ENCODE data around the gene NEK1. TPM values are rescaled to one million over a fixed set of nuclear protein-coding genes. Genes with fewer than 3 reads are reported as not detected.
"Not testable (repeated sequence)": the region's sequence is repeated elsewhere in the genome, so short reads cannot be mapped to it uniquely, and the experiment has no call there.

NEK1 gene
- total RNA-seq, 1 donor from 2014 or later: 13.0 TPM

GRCh38 chr4:169583563-169583962 is 28.8 kb downstream of the NEK1 start:
- TF ChIP-seq CTCF (conservative IDR thresholded peaks at IDR 0.05): no peak
- Mint-ChIP-seq H3K4me1 (peaks cover 17% of the 10 kb centered on the region), H3K27me3 (ENCODE audit: low read depth) (no peaks in the 10 kb centered on the region), H3K9me3 (no peaks in the 10 kb centered on the region), H3K27ac (ENCODE audit: unreplicated experiment) (no peak overlapping the region), H3K36me3 (ENCODE audit: low read depth) (peaks cover 8% of the 10 kb centered on the region), H3K4me3 (no peak overlapping the region)
- no peak for DNase-seq (ENCODE audit: low read depth, low spot score)

GRCh38 chr4:169582706-169583105 is 29.7 kb downstream of the NEK1 start:
- TF ChIP-seq CTCF (conservative IDR thresholded peaks at IDR 0.05): no peak
- no peaks in the 10 kb centered on the region for H3K9me3 Mint-ChIP-seq
- peaks cover 8% of the 10 kb centered on the region for H3K36me3 Mint-ChIP-seq (ENCODE audit: low read depth)
- H3K4me1 Mint-ChIP-seq: peaks cover 17% of the 10 kb centered on the region
- no peak for DNase-seq (ENCODE audit: low read depth, low spot score)
- H3K4me3 Mint-ChIP-seq: no peak overlapping the region
- H3K27me3 Mint-ChIP-seq (ENCODE audit: low read depth): no peaks in the 10 kb centered on the region
- no peak overlapping the region for H3K27ac Mint-ChIP-seq (ENCODE audit: unreplicated experiment)

GRCh38 chr4:169582203-169582602 is 30.2 kb downstream of the NEK1 start:
- Mint-ChIP-seq H3K27ac (ENCODE audit: unreplicated experiment) (no peak overlapping the region), H3K4me1 (peaks cover 17% of the 10 kb centered on the region), H3K9me3 (no peaks in the 10 kb centered on the region), H3K27me3 (ENCODE audit: low read depth) (no peaks in the 10 kb centered on the region), H3K4me3 (no peak overlapping the region), H3K36me3 (ENCODE audit: low read depth) (peaks cover 8% of the 10 kb centered on the region)
- no peak for TF ChIP-seq CTCF (conservative IDR thresholded peaks at IDR 0.05)
- DNase-seq (ENCODE audit: low read depth, low spot score): no peak

- peaks cover 2% of the 10 kb centered on the region for H3K4me1 Mint-ChIP-seq
- TF ChIP-seq CTCF (conservative IDR thresholded peaks at IDR 0.05): no peak
- H3K36me3 Mint-ChIP-seq (ENCODE audit: low read depth): peaks cover 19% of the 10 kb centered on the region
- no peak overlapping the region for H3K27ac Mint-ChIP-seq (ENCODE audit: unreplicated experiment)
- H3K9me3 Mint-ChIP-seq: peaks cover 4% of the 10 kb centered on the region
- no peaks in the 10 kb centered on the region for H3K27me3 Mint-ChIP-seq (ENCODE audit: low read depth)
- DNase-seq (ENCODE audit: low read depth, low spot score): no peak
- H3K4me3 Mint-ChIP-seq: no peak overlapping the region
Measured at GRCh38 chr4:169573889-169574288, 38.5 kb downstream of the NEK1 start.

- peaks cover 4% of the 10 kb centered on the region for H3K9me3 Mint-ChIP-seq
- H3K4me3 Mint-ChIP-seq: no peak overlapping the region
- H3K36me3 Mint-ChIP-seq (ENCODE audit: low read depth): peaks cover 18% of the 10 kb centered on the region
- DNase-seq (ENCODE audit: low read depth, low spot score): no peak
- no peaks in the 10 kb centered on the region for H3K27me3 Mint-ChIP-seq (ENCODE audit: low read depth)
- TF ChIP-seq CTCF (conservative IDR thresholded peaks at IDR 0.05): no peak
- no peak overlapping the region for H3K27ac Mint-ChIP-seq (ENCODE audit: unreplicated experiment)
- H3K4me1 Mint-ChIP-seq: peaks cover 2% of the 10 kb centered on the region
Measured at GRCh38 chr4:169571435-169571834, 40.9 kb downstream of the NEK1 start.

GRCh38 chr4:169571012-169571411 is 41.4 kb downstream of the NEK1 start:
- not testable (repeated sequence) for DNase-seq (ENCODE audit: low read depth, low spot score); H3K9me3 Mint-ChIP-seq; H3K27ac Mint-ChIP-seq (ENCODE audit: unreplicated experiment)

GRCh38 chr4:169570266-169570665 is 42.1 kb downstream of the NEK1 start:
- H3K27ac Mint-ChIP-seq (ENCODE audit: unreplicated experiment); DNase-seq (ENCODE audit: low read depth, low spot score); H3K27me3 Mint-ChIP-seq (ENCODE audit: low read depth); H3K4me3 Mint-ChIP-seq; H3K9me3 Mint-ChIP-seq; H3K4me1 Mint-ChIP-seq: not testable (repeated sequence)
- peaks cover 15% of the 10 kb centered on the region for H3K36me3 Mint-ChIP-seq (ENCODE audit: low read depth)

More at GRCh38 chr4:169571012-169571411, 41.4 kb downstream of the NEK1 start:
- H3K4me1 Mint-ChIP-seq; H3K4me3 Mint-ChIP-seq; H3K27me3 Mint-ChIP-seq (ENCODE audit: low read depth): not testable (repeated sequence)
- H3K36me3 Mint-ChIP-seq (ENCODE audit: low read depth): peaks cover 17% of the 10 kb centered on the region

- not testable (repeated sequence) for H3K27ac Mint-ChIP-seq (ENCODE audit: unreplicated experiment); H3K27me3 Mint-ChIP-seq (ENCODE audit: low read depth); H3K4me1 Mint-ChIP-seq; DNase-seq (ENCODE audit: low read depth, low spot score); H3K9me3 Mint-ChIP-seq; H3K4me3 Mint-ChIP-seq
- H3K36me3 Mint-ChIP-seq (ENCODE audit: low read depth): peaks cover 15% of the 10 kb centered on the region
Measured at GRCh38 chr4:169569188-169569587, 43.2 kb downstream of the NEK1 start.
